ENCODE results near the gene ATP13A1.

The ATP13A1 gene

DNA sequence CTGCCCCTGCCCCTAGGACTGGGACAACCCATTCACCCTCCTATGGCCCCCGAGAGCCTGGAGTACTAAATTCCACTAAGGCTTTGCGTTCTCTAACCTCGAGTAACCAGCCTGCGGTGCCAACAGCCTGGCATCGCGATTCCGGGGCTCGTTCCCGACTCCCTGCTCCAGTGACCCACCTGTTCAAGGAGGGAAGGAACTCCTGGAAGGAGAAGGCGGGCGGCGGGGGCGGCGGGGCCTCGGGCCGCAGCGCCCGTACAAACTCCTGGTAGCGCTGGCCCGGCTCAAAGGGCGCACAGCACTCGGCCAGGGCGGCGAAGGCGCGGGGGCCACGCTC is 26.3 kb downstream of the ATP13A1 start:
- Histone ChIP-seq H3K4me3 (ENCODE audit: low read length) (peak overlapping the region; percentile 21; the same call in 1 of the 2 replicates), H3K4me1 (ENCODE audit: insufficient read depth, low read length) (no peaks in the 10 kb centered on the region), H3K27ac (ENCODE audit: low read length) (no peak overlapping the region), H3K9me3 (ENCODE audit: insufficient read depth, low read depth, low read length) (no peaks in the 10 kb centered on the region), H3K9ac (ENCODE audit: low read depth, low read length) (no peak overlapping the region; the same call in 1 of the 2 replicates), H3K36me3 (ENCODE audit: insufficient read depth, low read depth, low read length) (peaks cover 14% of the 10 kb centered on the region), H3K27me3 (ENCODE audit: insufficient read depth, low read length) (no peaks in the 10 kb centered on the region; the same call in 1 of the 2 replicates)

DNA sequence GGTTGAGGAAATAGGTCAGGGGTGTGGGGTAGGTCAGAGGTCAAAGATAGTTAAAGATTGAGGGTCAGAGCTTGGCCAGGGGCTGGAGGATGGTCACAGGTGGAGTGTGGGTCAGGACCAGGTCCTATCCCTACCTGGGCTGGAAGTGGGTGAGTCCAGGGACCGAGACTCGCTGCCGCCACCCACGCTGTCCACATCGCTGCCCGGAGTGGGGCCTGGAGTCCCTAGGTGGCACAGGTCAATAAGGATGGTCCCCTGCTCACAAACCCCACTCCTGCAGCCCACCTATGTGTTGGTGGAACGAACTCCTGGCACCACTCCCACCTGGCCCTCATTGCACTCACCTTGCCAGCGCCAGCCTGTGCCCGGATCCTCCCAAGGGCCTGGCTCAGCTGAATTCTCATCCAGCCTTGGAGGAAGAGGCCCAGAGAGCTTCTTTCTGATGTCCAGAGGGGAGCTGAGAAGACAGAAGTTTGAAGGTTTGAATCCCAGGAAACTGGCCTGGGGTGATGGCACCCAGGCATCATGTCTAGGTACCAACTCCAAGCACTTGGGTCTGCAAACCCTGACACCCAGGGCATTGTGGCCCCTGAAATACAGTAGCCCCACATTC is 26.8 kb downstream of the ATP13A1 start:
- Histone ChIP-seq H3K9ac (ENCODE audit: low read depth, low read length) (no peak overlapping the region; the same call in 1 of the 2 replicates), H3K36me3 (ENCODE audit: insufficient read depth, low read depth, low read length) (peaks cover 14% of the 10 kb centered on the region), H3K9me3 (ENCODE audit: insufficient read depth, low read depth, low read length) (no peaks in the 10 kb centered on the region), H3K4me3 (ENCODE audit: low read length) (peak overlapping the region; percentile 21; the same call in 1 of the 2 replicates), H3K27ac (ENCODE audit: low read length) (no peak overlapping the region), H3K4me1 (ENCODE audit: insufficient read depth, low read length) (no peaks in the 10 kb centered on the region), H3K27me3 (ENCODE audit: insufficient read depth, low read length) (no peaks in the 10 kb centered on the region)

DNA sequence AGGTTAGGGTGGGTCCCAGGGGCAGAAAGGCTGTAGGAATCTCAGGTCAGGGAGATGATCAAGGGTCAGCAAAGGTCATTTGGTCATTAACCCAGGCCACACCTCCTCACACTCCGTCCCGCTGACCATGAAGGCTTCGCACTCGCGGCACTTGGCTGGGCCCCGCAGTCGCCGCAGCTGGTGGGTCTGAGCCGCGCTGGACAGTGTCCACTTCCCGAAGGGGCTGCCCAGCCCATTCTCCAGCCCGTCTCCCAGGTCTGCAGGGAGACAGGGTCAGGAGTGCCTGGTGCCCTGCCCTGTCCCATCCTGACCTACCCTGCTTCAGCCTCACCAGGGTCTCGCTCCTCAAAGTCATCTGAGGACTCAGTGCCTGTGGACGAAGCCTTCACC is 28.2 kb downstream of the ATP13A1 start:
- Histone ChIP-seq H3K9ac (ENCODE audit: low read depth, low read length) (no peak overlapping the region), H3K9me3 (ENCODE audit: insufficient read depth, low read depth, low read length) (no peaks in the 10 kb centered on the region), H3K4me1 (ENCODE audit: insufficient read depth, low read length) (no peaks in the 10 kb centered on the region), H3K27me3 (ENCODE audit: insufficient read depth, low read length) (no peaks in the 10 kb centered on the region), H3K36me3 (ENCODE audit: insufficient read depth, low read depth, low read length) (peaks cover 14% of the 10 kb centered on the region), H3K27ac (ENCODE audit: low read length) (no peak overlapping the region), H3K4me3 (ENCODE audit: low read length) (no peak overlapping the region)

DNA sequence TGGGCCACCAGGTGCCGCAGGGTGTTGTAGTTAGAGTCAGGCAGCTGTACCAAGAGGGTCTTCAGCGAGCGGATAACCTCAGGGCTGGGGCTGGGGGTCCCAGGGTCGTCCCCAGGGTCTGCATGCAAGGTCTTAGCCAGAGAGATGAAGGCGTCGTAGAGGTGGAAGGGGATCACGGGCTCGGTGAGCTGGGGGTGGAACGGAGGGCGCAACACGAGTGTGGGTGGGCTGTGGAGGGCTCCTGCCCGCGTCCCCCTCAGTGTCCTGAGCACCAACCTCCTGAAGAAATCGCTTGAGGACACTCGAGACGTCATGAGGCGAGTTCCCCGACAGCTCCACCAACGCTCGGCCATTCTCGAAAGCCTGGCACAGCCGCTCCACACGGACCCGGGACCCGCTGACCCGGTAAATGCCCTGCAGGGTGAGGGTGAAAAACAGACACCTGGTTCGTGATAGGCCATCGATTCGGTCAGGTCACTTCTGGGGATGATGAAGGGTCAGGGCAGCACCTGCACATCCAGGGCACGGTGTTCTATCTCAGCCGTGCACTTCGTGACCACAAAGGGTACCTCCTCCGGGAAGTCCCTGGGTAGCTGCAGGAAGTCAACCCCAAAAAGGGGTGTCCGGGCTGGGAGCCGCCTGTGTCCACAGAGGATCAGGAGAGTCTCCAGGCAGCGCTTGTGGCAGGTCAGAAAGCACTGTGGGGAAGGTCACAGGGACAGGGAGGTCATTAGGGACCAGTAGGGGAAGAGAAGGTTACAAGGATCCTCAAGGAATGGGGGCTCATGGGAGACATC is 28.8 kb downstream of the ATP13A1 start:
- H3K27ac ChIP-seq (ENCODE audit: low read length), result no peak overlapping the region
- H3K4me3 ChIP-seq (ENCODE audit: low read length), result no peak overlapping the region
- H3K9ac ChIP-seq (ENCODE audit: low read depth, low read length), result no peak overlapping the region
- H3K27me3 ChIP-seq (ENCODE audit: insufficient read depth, low read length), result no peaks in the 10 kb centered on the region
- peaks cover 14% of the 10 kb centered on the region for H3K36me3 ChIP-seq (ENCODE audit: insufficient read depth, low read depth, low read length)
- H3K9me3 ChIP-seq (ENCODE audit: insufficient read depth, low read depth, low read length), result no peaks in the 10 kb centered on the region
- no peaks in the 10 kb centered on the region for H3K4me1 ChIP-seq (ENCODE audit: insufficient read depth, low read length)

DNA sequence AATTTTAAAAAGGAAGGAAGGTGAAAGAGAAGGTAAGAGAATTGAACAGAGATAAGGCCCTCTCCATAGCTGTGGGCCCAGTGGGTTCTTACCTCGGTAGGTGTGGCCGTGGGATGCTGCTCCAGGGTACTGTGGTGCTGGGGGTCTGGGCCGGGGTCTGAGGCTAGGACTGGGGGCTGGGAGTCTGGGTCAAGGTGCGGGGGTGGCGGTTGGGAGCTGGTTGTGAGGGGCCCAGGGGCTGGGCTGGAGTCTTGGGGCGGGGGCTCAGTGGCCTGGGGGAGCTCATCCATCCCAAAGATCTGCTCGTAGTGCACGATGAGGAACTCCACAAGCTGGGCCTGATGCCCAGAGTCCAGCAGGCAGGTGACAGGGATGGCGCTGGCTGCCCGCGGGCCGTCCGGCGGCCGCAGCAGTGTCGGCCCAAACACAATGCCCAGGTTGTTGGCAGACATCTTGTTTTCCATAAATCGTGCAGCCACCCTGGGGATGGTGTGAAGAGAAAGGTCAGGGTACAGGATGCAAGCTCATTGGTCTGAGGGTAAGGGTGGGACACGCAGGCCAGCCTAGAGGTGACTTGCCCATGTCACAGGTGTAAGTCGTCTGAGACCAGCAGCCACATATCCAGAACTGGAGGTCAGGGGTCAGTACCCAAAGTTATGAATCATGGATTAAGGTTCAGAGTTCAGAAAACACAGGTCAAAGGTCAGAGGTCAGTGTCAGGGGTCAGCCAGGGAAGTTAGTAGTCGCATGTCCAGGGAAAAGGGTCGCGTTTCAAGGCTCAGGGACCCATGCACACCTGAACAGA is 29.6 kb downstream of the ATP13A1 start:
- Histone ChIP-seq H3K27me3 (ENCODE audit: insufficient read depth, low read length) (no peaks in the 10 kb centered on the region), H3K9me3 (ENCODE audit: insufficient read depth, low read depth, low read length) (no peaks in the 10 kb centered on the region), H3K27ac (ENCODE audit: low read length) (no peak overlapping the region), H3K4me3 (ENCODE audit: low read length) (no peak overlapping the region), H3K9ac (ENCODE audit: low read depth, low read length) (no peak overlapping the region), H3K36me3 (ENCODE audit: insufficient read depth, low read depth, low read length) (peaks cover 14% of the 10 kb centered on the region), H3K4me1 (ENCODE audit: insufficient read depth, low read length) (no peaks in the 10 kb centered on the region)

DNA sequence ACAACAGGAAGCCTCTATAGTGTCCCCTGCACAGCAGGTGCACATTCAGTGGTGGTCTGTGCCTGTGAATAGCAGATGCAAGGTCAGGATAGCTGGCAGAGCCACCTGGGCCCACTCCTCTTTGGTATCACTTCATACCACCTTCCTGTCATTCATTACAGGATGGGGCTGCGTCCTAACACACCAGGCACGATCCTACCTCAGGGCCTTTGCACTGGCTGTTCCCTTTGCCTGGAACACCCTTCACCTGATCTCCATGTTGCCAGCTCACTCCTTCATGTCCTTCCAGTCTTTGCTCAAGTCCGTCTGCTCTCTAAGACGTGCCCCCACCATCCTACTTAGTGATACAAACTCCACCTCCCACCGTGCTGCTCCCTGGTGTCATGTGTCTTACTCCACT is 30.8 kb downstream of the ATP13A1 start:
- H3K36me3 ChIP-seq (ENCODE audit: insufficient read depth, low read depth, low read length), result peaks cover 14% of the 10 kb centered on the region

DNA sequence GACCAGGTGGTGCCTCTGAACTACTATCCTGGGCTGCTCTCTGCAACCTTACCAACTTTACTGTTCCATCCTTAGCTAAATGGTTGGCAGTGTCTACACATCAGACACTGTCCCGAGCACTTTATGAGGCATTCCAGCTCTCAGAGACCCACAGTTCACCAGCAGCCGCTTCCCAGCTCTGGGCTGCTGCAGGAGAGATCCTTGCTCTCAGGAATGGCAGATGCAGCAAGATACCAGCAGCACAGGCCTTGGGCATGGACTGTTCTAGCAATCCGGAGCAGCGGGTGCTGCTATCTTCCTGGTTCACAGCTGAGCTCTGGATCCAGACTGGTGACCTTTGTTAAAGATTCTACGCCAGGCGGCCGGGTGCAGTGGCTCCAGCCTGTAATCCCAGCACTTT is 32.1 kb downstream of the ATP13A1 start:
- H3K9ac ChIP-seq (ENCODE audit: low read depth, low read length), result no peak overlapping the region
- H3K4me1 ChIP-seq (ENCODE audit: insufficient read depth, low read length), result peaks cover 10% of the 10 kb centered on the region; the same call in 1 of the 2 replicates
- H3K27me3 ChIP-seq (ENCODE audit: insufficient read depth, low read length), result no peaks in the 10 kb centered on the region
- no peaks in the 10 kb centered on the region for H3K9me3 ChIP-seq (ENCODE audit: insufficient read depth, low read depth, low read length)
- no peak overlapping the region for H3K4me3 ChIP-seq (ENCODE audit: low read length)
- no peak overlapping the region for H3K27ac ChIP-seq (ENCODE audit: low read length)
- peaks cover 15% of the 10 kb centered on the region for H3K36me3 ChIP-seq (ENCODE audit: insufficient read depth, low read depth, low read length)

More for the DNA sequence above, 30.8 kb downstream of the ATP13A1 start:
- H3K4me3 ChIP-seq (ENCODE audit: low read length), result no peak overlapping the region
- no peak overlapping the region for H3K27ac ChIP-seq (ENCODE audit: low read length)
- H3K9me3 ChIP-seq (ENCODE audit: insufficient read depth, low read depth, low read length), result no peaks in the 10 kb centered on the region
- no peaks in the 10 kb centered on the region for H3K27me3 ChIP-seq (ENCODE audit: insufficient read depth, low read length)
- no peak overlapping the region for H3K9ac ChIP-seq (ENCODE audit: low read depth, low read length)
- no peaks in the 10 kb centered on the region for H3K4me1 ChIP-seq (ENCODE audit: insufficient read depth, low read length)

DNA sequence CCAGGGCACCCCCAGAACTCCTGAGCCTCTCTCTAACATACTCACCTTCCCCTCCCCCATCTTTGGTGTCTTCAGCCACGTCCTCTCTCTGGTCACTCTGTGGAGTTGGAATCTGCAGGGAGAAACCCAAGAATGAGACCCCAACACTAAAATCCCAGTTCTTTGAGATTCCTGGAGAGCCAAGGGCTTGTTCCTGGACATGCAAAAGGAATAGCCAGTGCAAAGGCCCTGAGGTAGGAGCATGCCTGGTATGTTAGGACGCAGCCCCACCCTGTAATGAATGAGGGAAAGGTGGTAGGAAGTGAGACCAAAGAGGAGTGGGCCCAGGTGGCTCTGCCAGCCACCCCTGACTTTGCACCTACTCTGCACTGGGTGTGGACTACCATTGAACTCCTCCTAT is 33.0 kb downstream of the ATP13A1 start:
- Histone ChIP-seq H3K9ac (ENCODE audit: low read depth, low read length) (no peak overlapping the region), H3K27ac (ENCODE audit: low read length) (no peak overlapping the region), H3K4me1 (ENCODE audit: insufficient read depth, low read length) (peaks cover 14% of the 10 kb centered on the region; the same call in 1 of the 2 replicates), H3K9me3 (ENCODE audit: insufficient read depth, low read depth, low read length) (no peaks in the 10 kb centered on the region), H3K36me3 (ENCODE audit: insufficient read depth, low read depth, low read length) (peaks cover 19% of the 10 kb centered on the region), H3K4me3 (ENCODE audit: low read length) (no peak overlapping the region), H3K27me3 (ENCODE audit: insufficient read depth, low read length) (no peaks in the 10 kb centered on the region)

DNA sequence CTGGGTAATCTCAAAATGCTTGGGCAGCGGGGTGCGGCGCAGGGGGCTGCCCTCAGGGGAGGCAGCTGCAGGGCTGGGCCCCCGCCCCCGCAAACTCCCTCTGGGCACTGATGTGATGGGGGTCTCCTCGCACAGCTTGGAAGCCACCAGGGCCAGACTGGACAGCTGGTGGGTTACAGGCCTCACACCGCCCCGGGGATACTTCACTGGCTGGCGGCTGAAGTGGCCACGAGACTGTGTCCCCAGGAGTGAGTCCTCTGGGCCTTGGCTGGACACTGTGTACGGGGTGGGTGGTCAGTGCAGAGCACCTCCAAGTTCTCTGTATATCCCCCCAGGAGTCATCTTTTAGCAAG is 33.4 kb downstream of the ATP13A1 start:
- Histone ChIP-seq H3K4me3 (ENCODE audit: low read length) (no peak overlapping the region), H3K27me3 (ENCODE audit: insufficient read depth, low read length) (no peaks in the 10 kb centered on the region), H3K36me3 (ENCODE audit: insufficient read depth, low read depth, low read length) (peaks cover 20% of the 10 kb centered on the region), H3K9ac (ENCODE audit: low read depth, low read length) (no peak overlapping the region), H3K4me1 (ENCODE audit: insufficient read depth, low read length) (peaks cover 14% of the 10 kb centered on the region; the same call in 1 of the 2 replicates), H3K9me3 (ENCODE audit: insufficient read depth, low read depth, low read length) (no peaks in the 10 kb centered on the region), H3K27ac (ENCODE audit: low read length) (no peak overlapping the region)

DNA sequence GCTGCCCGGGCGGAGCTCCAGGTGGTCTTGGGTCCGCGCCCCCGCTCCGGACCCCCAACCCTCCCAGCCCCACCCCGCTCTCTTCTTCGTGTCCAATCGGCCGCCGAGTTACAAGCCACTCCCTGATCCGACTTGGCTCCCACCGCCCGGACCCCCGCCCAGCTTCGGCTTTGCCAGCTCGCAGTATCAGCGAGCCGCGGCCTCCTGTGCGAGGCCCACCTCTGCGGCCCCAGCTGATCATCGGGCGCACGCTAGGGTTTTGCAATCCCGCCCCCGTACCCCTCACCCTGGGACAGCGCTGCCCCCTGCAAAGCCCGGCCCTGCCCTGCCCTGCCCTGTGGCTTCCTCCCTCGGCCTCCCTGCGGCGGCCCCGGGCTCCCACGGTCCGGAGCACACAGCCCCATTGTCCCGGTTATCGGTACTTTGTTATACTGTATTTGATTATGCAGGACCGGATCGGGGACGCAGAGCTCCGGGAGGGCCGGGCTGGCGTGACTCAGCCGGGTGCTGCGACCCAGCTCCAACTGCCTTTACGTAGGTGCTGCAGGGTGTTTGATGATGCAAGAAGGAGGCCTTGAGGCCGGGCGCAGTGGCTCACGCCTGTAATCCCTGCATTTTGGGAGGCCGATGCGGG is 34.9 kb downstream of the ATP13A1 start:
- no peaks in the 10 kb centered on the region for H3K27me3 ChIP-seq (ENCODE audit: insufficient read depth, low read length)
- no peaks in the 10 kb centered on the region for H3K9me3 ChIP-seq (ENCODE audit: insufficient read depth, low read depth, low read length)
- H3K27ac ChIP-seq (ENCODE audit: low read length), result peak overlapping the region; percentile 70
- H3K36me3 ChIP-seq (ENCODE audit: insufficient read depth, low read depth, low read length), result peaks cover 19% of the 10 kb centered on the region
- peak overlapping the region; percentile 66; the same call in 1 of the 2 replicates for H3K4me3 ChIP-seq (ENCODE audit: low read length)
- H3K4me1 ChIP-seq (ENCODE audit: insufficient read depth, low read length), result peaks cover 14% of the 10 kb centered on the region; the same call in 1 of the 2 replicates
- peak overlapping the region; percentile 83; the same call in 1 of the 2 replicates for H3K9ac ChIP-seq (ENCODE audit: low read depth, low read length)

Data from iPS-20b (cell line).